ENCODE data around the gene TACC3.

The TACC3 gene

GRCh38 chr4:1721003-1721665 lies at the start of gene TACC3, which contains the start of gene TMEM129:
Gene TACC3, plus strand, starts transcription at chr4:1721521. Its CDS starts 1,901 bp downstream, at chr4:1723422.
Gene TMEM129, minus strand, starts transcription at chr4:1721323. Its CDS starts 486 bp downstream, at chr4:1720837.
- peak; percentile 86 to 91 (median 90) for DNase-seq (ENCODE audit: low read depth in 3 of 3, low spot score in 1 of 3)

GRCh38 chr4:1673671-1674070 lies 47.6 kb upstream of the TACC3 start:
- DNase-seq (ENCODE audit: low read depth in 3 of 3, low spot score in 1 of 3): no peak

- DNase-seq (ENCODE audit: low read depth in 3 of 3, low spot score in 1 of 3): no peak
These were observed 46.6 kb upstream of the TACC3 start for GRCh38 chr4:1674682-1675081.

GRCh38 chr4:1675136-1675801 lies 46.1 kb upstream of the TACC3 start:
- no peak for DNase-seq (ENCODE audit: low read depth in 3 of 3, low spot score in 1 of 3)

- DNase-seq (ENCODE audit: low read depth in 3 of 3, low spot score in 1 of 3): no peak
These were observed 45.6 kb upstream of the TACC3 start for GRCh38 chr4:1675802-1676137.

GRCh38 chr4:1676605-1677525 lies 44.5 kb upstream of the TACC3 start:
- DNase-seq (ENCODE audit: low read depth in 3 of 3, low spot score in 1 of 3): no peak

- DNase-seq (ENCODE audit: low read depth in 3 of 3, low spot score in 1 of 3): no peak
These were observed 43.1 kb upstream of the TACC3 start for GRCh38 chr4:1678244-1678643.

- DNase-seq (ENCODE audit: low read depth in 3 of 3, low spot score in 1 of 3): no peak
These were observed 38.5 kb upstream of the TACC3 start for GRCh38 chr4:1682860-1683259.

GRCh38 chr4:1683261-1683735 lies 38.0 kb upstream of the TACC3 start:
- DNase-seq (ENCODE audit: low read depth in 3 of 3, low spot score in 1 of 3): no peak

GRCh38 chr4:1683736-1684505 lies 37.4 kb upstream of the TACC3 start, which contains the start of gene FAM53A:
Gene FAM53A, minus strand, starts transcription at chr4:1684313. Its CDS starts 15,572 bp downstream, at chr4:1668741.
- DNase-seq (ENCODE audit: low read depth in 3 of 3, low spot score in 1 of 3): peak in 2 of 3 donors; percentile 25 to 82

- peak in 2 of 3 donors; percentile 86 to 97 for DNase-seq (ENCODE audit: low read depth in 3 of 3, low spot score in 1 of 3)
These were observed 36.7 kb upstream of the TACC3 start for GRCh38 chr4:1684506-1685234.

GRCh38 chr4:1685235-1686150 lies 35.8 kb upstream of the TACC3 start:
- DNase-seq (ENCODE audit: low read depth in 3 of 3, low spot score in 1 of 3): no peak

GRCh38 chr4:1686440-1687036 lies 34.8 kb upstream of the TACC3 start:
- no peak for DNase-seq (ENCODE audit: low read depth in 3 of 3, low spot score in 1 of 3)

- no peak for DNase-seq (ENCODE audit: low read depth in 3 of 3, low spot score in 1 of 3)
These were observed 30.6 kb upstream of the TACC3 start for GRCh38 chr4:1690698-1691097.

GRCh38 chr4:1691737-1692373 lies 29.5 kb upstream of the TACC3 start:
- DNase-seq (ENCODE audit: low read depth in 3 of 3, low spot score in 1 of 3): no peak

GRCh38 chr4:1693131-1693896 lies 28.0 kb upstream of the TACC3 start:
- peak; percentile 53 to 61 (median 54) for DNase-seq (ENCODE audit: low read depth in 3 of 3, low spot score in 1 of 3)

GRCh38 chr4:1695913-1696312 lies 25.4 kb upstream of the TACC3 start:
- no peak for DNase-seq (ENCODE audit: low read depth in 3 of 3, low spot score in 1 of 3)
